GM19372 (cell line): Measurements from ENCODE around the gene IFT74.

Source experiments
- ATAC-seq: cut with Tn5 transposase; IDR thresholded peaks from one replicate; pipeline ENCODE4 v1.9.1; 2021; ENCODE audit warnings: mild to moderate bottlenecking, low read depth, moderate library complexity; ENCODE audit not compliant: unreplicated experiment

The IFT74 gene

GRCh38 chr9:26955921-26956859 lies at the start of gene IFT74:
Gene IFT74 (plus strand): TSS chr9:26956412. CDS start chr9:26961968, 5,556 bp downstream.
- ATAC-seq, result peak; percentile 98

- no peak for ATAC-seq
Measured at GRCh38 chr9:26913138-26913668, 43.0 kb upstream of the IFT74 start.

- no peak for ATAC-seq
Measured at GRCh38 chr9:26919698-26920097, 36.5 kb upstream of the IFT74 start.

- ATAC-seq, result no peak
Measured at GRCh38 chr9:26925609-26926008, 30.6 kb upstream of the IFT74 start.

GRCh38 chr9:26928902-26929495 lies 27.2 kb upstream of the IFT74 start:
- no peak for ATAC-seq

GRCh38 chr9:26935847-26936246 lies 20.4 kb upstream of the IFT74 start:
- no peak for ATAC-seq

GRCh38 chr9:26937816-26938371 lies 18.3 kb upstream of the IFT74 start:
- ATAC-seq, result no peak

- no peak for ATAC-seq
Measured at GRCh38 chr9:26939955-26940711, 16.1 kb upstream of the IFT74 start.

GRCh38 chr9:26940779-26941178 lies 15.4 kb upstream of the IFT74 start:
- ATAC-seq, result no peak

- ATAC-seq, result no peak
Measured at GRCh38 chr9:26945591-26945990, 10.6 kb upstream of the IFT74 start.

- peak; percentile 98 for ATAC-seq
Measured at GRCh38 chr9:26946753-26947727, 9.2 kb upstream of the IFT74 start, which contains the start of gene PLAA. Gene PLAA (minus strand): TSS chr9:26947242. CDS start chr9:26947045, 197 bp downstream.

- ATAC-seq, result no peak
Measured at GRCh38 chr9:26947736-26948135, 8.5 kb upstream of the IFT74 start.

GRCh38 chr9:26949637-26950069 lies 6.6 kb upstream of the IFT74 start:
- no peak for ATAC-seq

- no peak for ATAC-seq
Measured at GRCh38 chr9:26950521-26950920, 5.7 kb upstream of the IFT74 start.

GRCh38 chr9:26951794-26952193 lies 4.4 kb upstream of the IFT74 start:
- no peak for ATAC-seq

- no peak for ATAC-seq
Measured at GRCh38 chr9:26954050-26954508, 2.1 kb upstream of the IFT74 start.

GRCh38 chr9:26955222-26955903 lies 849 bp upstream of the IFT74 start:
- no peak for ATAC-seq

- no peak for ATAC-seq
Measured at GRCh38 chr9:26956860-26957233, 635 bp downstream of the IFT74 start.

- no peak for ATAC-seq
Measured at GRCh38 chr9:26971721-26972120, 15.5 kb downstream of the IFT74 start.
